NK-92 treated with Interleukin-12 subunit alpha and Interleukin-12 subunit beta, amount 100 ng/mL, for 24 hours (cell line): Measurements from ENCODE around the gene DISC1.

Source experiments
- DNase-seq: peaks from one replicate; lab custom pipeline; 2025; lab: John Stamatoyannopoulos, UW

The DISC1 gene

DNA sequence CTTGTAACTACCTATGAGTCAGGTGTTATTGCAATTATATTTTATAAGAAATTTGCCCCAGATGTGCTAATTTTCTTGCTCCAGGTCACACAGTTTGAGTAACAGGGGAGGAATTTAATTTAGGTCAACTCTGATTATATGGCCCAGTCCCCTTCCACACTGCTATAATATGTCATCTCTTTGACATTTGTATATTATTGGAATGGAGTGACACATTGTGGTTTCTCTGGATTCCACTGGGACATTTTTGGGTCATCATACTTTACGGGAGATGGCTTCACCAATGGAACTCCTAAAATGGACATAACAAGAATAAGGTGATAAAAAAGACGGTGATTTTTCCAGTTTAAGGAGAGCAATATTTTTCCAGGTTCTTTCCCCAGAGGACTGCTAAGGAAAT, 191.2 kb downstream of the DISC1 start:
- no peak for DNase-seq

DNA sequence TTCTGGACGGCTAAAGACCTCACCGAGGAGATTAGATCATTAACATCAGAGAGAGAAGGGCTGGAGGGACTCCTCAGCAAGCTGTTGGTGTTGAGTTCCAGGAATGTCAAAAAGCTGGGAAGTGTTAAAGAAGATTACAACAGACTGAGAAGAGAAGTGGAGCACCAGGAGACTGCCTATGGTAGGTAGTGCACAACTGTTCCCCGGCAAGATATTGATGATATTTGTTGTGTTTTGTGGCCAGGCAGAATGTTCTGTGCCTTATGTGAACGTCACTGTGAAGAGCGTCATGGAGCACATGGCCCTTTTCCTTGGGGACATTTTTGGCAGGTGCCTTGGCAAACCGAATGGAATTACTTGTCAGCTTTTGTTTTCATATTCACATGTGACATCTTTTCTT, 191.7 kb downstream of the DISC1 start:
- DNase-seq = no peak

DNA sequence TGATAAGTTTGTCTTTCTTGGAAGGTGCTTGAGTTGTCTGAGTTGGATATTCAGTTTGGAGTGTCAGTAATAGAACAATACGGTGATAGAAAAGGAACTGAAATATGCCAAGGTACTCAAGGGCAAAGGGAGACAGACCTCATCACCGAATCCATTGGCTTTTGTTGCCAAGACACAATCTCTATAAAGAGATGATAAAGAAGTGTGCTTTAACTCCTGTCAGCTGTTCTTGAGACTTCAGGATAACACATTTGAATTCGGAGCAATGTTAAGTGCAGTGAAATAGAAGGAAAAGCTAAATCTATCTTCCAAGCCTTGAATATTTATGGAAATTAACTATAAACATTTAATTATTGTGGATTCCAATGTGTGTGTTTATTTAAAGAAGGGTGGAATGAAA, 194.7 kb downstream of the DISC1 start:
- DNase-seq = no peak

DNA sequence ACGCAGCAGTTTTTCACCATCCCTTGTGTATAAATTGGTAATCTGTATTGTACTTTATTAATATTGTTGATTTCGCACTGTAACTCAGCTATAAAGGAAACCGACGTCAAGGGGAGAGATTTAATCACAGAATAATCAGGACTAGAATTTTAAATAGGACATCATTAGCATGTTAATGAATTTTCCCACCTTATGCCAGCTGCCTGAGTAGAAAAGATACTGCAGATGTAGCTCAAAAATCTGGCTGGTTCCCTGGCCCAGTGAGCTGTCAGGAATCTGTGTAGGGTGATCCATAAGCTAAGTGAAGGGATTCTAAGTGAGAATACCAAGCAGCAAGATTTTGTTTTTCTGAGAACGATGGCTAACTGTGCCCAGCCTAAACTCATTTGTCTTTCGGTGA, 195.5 kb downstream of the DISC1 start:
- DNase-seq = no peak

DNA sequence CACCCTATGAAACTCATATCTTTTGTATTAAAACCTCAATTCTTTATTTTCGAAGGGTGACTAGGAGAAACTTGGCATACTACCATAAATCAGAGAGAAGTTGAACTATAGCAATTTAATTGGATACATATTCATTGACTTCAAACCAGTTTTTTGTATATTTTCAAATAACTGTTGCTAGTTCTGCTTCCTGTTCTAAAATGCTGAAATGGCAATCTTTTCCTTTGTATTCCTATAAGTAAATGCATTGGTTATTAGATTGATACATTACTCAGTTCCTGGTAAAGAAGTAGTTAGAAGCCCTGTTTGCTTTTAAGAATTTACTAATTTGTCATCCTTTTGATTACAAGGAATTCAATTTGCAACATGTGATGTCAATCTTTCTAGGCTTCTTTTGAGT, 200.0 kb downstream of the DISC1 start:
- DNase-seq = no peak

DNA sequence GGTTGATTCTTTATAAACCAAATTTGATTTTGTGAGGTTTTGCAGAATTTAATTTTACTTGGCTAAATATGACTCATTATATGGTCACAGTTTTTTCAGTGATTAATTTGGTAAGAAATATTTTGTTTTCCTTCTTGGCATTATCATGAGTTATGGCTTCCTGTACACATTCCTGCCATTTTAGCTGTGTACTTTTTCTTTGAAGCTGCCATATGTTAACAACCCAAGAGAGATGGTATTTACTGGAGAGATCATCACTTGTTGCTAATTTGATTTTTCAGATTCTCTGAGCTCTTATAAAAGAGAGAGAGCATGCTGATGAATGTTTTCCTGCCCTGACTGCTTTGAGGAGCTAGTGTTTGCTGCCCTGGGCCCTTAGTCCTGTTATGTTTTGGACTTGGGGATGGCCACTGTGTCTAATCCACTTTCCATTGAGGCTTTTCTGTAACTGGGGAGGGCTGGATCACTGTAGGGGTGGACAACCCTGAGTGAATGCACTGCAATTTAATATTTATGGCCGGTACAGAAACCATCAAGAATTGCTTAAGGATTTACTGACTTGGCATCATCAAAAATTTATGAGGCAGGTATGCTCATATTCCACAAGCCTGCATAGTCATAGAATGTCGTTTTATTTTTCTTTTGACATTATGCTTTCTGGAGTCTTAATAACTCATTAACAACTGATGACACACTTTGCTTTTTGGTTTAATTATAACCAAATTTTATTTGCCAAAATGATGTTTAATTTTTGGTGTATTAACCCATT, 200.9 kb downstream of the DISC1 start:
- no peak for DNase-seq

DNA sequence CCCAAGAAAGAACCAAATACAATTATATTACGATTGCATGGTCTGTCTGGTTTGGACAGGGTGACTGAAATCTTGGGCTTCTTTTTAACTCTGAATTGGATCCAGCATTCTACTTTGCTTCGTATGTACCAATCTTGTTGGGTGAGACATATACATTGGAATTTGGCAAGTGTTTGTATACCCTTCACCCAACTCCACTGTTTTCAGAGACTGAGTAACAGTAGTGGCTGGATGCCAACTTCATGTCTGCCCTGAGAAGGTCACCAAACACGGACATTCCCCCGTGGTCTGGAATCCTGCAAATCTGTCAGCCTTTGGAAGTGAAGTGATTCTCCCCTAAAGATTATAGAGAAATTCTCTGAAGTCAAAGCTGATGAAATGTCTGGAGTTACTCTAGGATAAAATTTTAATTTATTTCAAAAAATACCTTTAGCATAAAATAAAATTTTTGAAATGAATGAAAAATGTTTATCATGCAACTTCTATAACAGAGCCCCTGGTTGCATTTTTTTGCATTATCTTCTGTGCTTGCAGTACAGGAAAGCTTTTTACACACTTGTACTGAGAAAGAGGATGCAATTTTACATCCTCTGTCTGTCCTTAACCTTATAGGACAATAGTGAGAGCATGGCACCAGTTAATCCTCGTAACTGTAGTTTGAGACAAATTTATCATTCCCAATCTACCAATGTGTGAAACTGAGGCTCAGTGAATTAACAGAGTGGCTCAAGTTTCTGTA, 201.8 kb downstream of the DISC1 start:
- no peak for DNase-seq

DNA sequence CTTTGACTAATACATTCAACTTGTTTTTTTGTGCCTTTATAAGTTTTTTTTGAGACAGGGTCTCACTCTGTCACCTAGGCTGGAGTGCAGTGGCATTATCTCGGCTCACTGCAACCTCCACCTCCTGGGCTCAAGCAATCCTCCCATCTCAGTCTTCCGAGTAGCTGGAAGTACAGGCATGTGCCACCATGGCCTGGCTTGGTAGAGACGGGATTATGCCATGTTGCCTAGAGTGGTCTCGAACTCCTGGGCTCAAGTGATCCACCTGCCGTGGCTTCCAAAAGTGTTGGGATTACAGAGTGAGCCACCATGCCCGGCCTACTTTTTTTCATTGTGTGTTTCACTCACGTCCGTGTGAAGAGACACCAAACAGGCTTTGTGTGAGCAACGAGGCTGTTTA, 202.7 kb downstream of the DISC1 start:
- DNase-seq = no peak

DNA sequence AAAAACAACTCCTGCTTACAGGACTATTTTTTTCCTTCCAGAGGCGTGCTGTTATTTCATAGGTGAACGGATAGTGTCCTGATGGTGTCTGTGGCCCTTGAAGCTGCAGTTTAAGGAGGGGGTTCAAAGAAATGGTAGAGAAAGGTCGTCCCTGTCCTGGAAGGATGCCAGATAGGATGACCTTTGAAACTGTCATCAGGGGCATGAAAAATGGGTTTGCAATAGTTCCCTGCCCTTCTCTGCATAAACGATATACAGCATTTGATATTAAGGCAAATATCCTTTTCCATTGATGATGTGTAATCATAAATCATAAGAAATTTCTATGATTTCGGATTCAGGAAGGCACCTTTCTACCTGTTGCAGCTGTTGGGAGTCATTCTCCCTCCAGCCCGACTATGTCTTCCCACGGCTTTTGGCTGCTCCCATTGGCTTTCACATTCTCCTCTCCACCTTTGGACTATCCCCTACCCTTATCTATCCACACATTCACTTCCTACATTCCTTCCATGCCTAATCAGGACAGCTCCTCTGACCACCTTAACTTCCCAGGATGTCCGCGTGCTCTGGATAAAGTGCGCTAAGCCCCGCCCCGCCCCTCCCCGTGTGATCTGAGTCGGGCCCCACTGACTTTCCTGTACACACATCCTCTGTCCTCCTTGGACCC, 209.8 kb downstream of the DISC1 start:
- no peak for DNase-seq

DNA sequence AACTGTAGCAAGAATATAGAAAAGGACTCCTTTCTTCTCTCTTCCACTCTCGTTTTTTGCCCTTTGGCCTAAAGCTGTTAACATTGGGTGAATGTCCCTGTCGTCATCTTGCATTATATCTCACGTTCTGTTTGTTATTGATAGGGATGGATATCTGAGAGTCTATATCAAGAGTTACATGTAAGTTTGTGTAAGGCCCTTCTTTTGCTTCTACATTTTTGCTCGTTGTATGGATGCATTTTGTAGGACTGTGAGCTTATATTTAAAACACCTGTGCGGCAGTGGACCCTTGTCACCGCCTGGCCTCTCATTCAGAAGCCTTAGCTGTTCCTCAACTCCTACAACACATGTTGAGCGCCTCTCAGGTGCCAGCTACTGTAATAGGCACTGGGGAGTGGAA, 211.9 kb downstream of the DISC1 start:
- DNase-seq = no peak

DNA sequence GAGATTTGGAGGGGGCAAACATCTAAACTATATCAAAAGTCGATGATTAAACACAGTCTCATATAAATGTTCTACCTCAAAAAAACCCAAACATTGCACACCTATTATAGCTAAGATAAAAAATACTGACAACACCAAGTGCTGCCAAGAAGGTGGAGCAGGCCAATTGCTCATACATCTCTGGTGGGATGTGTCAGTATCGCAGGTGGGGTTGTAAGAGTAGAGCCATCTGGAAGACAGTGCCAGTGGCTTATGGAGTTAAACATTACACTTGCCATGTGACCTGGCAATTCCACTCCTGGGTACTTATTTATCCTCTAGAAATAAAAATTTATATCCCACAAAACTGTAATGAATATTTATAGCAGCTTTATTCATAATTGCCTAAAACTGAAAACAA, 213.4 kb downstream of the DISC1 start:
- DNase-seq = no peak

DNA sequence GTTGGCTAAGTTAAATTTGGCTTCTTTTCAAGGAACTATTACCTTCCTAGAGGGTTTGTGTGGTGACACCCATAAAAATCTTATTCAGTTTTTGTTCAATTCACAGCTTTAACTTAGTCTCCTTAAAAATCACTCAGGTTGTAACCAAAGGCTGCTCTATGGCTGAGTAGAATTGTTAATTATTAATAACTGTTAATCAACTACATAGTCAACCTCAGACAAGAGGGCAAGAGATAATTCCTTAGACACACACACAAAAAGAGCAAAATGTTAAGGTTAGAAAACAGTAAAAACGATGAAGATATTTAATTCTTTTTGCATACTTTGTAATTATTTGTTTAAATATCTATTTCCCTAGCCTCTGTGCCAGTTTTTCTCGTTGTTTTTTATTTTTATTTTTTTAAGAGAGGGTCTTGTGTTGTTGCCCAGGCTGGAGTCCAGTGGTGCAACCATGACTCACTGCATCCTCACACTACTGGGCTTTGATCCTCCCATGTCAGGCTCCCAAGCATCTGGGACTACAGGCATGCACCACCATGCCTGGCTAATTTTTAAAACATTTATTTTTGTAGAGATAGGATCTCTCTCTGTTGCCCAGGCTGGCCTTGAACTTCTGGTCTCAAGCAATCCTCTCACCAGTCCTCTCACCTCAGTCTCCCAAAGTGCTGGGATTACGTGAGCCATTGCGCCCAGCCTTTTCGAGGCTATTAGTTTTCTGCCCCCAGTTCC, 215.2 kb downstream of the DISC1 start:
- no peak for DNase-seq

DNA sequence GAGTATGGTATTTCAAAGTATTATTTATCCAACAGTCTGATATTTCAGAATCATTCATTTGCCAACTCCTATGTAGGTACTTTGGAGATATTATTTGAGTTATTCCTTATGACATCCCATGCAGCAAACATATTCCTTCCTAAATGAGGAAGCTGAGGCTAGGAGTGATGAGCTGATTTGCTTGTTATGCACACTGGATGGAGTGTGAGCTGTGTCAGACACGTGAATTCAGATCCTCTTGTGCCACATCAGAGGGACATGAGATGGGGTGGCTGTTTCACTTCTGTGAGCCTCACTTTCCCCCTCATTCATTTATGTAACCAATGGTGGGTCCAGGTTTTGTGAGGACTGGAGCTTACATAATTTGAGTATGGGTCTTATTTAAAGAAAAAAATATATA, 215.9 kb downstream of the DISC1 start:
- no peak for DNase-seq

DNA sequence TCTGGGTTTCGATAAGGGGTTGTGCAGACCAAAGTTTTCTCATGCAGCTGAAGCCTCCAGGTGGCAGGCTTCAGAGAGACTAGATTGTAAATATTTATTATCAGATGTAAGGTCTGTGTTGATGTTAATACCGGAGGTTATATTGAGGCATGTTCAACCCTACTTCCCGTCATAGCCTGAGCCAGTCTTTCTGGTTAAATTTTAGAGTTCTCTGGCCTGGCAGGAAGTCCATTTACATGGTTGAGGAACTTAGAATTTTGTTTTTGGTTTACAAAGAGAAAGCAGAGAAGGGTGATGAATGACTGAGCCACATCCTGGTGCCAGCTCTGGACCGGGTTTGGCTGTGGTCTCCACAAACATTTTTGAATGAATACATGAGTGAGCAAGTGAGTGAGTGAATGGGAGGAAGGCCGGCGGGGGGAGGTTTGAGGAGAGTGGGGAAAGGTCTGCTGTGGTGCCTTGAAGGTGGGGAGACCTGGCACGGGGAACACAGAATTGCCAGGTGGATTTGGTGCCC, 218.5 kb downstream of the DISC1 start:
- DNase-seq = no peak

DNA sequence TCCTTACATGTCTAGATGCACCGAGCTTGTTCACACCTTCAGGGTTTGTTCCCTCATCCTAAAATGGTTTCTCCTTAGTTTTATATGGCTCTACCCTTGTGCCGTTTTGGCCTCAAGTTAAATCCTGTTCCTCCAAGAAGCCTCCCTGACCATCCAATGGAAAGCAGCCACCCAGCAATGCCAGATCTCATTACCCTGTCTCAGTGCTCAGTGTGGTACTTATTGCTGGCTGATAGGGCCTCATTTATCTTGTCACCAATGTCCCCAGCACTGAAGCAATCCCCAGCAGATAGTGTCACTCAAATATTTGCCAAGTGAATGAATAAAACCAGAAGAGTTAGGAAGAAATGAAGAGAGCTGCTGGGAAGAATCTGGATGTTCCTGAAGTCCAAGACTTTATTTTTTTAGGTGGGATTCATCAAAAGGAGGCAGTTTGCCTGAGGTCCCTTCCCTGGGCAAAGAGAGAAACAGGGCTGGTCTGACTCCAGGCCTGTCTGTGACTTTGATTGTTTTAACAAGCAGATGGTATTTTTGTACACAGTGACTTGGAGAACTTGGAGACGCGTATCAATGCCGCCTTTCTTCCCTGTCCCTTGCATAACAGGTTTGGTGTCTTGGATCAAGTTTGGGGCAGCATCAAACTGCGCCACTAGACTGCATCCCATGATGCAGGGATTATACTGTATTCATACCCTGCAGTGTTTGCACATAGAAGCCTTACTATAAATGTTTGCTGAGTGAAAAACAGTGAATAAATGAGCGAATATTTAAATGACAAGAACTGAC, 221.2 kb downstream of the DISC1 start:
- no peak for DNase-seq

DNA sequence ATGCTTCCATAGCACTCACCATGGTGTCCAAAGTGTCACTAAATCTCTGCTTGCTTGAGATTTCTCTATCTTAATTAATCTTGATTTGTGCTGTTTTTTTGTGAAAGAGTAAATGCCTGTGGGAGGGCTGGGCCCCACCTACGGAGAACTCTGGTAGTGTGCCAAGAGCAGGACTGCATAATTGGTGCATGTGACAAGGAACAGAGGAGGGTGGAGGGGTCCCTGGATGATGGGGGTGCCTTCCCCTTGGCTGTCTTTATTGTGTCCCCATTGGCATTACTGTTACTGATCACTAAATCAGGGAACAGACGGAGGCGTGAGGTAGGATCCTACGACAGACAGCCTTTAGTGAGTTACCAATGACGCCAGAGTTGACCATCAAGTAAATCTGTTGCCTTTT, 223.4 kb downstream of the DISC1 start:
- no peak for DNase-seq

DNA sequence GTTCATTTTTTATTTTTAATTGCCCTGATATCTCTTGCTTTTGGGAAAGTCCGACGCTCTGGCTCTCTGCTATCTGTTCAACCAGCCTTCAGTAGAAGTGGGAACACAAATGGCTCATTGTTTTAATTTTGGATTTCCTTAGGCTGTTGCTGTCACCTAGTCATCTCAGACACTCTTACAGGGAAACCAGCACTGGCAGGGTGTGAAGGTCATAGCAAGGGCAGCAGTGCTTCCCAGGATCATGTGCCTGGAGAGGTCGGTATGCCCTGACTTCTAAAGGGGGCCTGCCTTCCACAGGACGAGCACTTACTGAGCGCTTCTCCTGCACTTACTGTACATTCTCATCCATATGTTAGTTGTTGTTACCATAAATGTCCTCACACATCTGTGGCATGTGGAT, 224.2 kb downstream of the DISC1 start:
- DNase-seq = no peak

DNA sequence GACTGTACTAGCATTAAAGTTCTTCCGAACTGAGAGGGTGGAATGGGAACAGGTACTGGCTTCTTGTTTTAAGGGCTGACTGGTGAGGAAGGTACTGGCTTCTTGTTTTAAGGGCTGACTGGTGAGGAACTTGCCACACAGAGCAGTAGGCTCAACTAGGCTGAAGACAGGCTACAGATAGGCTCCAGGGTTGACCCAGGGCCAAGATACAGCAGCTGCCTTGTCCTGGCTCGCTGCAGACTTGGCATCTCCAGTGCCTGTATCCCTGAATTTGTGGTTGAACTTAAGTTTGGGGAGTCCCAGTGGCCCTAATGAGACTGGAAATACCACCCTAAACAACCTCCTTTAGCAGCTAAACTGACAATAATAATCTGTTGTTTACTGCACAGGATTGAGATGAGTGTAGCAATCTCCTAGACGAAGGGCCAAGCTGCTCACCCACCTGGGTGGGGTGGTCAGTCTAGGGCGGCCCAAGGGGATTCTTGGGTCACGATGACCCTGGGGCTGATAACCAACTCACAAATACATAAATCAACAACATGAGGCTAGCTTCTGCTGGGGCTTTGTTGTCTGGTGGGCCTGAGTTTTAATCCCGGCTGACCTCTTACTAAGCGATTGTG, 227.1 kb downstream of the DISC1 start:
- no peak for DNase-seq

DNA sequence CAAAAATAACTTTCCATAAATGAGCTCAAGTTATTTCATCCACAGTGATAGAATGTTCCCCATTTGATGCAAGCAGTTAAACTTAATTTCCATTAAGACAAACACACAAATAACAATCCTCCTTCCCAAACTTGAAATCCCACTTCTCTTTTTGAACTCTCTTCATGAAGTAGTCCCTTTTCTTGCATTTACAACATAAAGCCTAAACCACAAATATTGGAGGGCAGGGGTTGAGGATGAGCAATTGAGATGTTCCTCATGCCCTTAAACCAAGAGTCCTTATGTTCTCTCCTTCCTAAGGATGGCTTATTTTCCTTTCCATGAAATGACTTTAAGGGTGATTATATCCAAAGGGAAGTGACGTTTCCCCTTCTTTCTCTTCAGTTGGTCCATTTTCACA, 228.8 kb downstream of the DISC1 start:
- DNase-seq = no peak

DNA sequence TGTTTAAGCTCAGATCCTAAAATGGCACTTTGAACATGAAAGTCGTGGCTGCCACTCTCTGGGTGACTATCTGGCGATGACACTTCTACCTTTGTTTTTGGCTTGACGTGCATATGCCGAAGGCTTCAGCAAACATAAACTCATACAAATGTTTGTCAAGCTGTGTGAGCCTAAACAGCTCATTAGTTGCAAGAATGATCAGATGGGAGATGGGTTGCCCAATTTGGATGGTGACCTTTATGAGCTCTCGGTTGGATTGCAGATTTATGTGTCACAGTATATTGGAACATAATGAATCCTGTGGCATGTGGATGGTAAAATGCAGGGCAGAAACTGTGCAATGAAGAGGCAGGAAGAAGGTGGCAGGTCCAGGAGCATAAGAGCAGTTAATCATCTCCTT, 229.3 kb downstream of the DISC1 start:
- DNase-seq = no peak

DNA sequence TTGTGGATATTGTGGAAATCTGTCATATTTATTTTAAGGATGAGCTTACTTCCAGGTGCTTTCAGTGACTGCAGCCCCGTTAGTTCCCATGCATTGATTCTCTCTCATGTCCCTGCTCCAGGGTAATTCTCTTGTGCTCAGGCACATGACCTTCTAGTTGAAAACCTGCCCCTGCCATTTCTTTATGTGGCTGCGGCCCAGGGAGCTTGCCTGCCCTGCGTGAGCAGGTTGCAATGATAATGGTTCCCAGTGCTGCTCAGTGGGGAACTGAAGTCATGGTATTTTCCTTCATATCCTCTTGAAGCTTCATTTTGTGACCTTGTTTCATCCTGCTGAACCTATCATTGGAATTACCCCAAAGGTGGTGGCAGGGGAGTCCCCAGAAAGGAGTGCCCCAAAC, 229.8 kb downstream of the DISC1 start:
- no peak for DNase-seq
